ENCODE results near the gene AGAP1.

The AGAP1 gene

DNA sequence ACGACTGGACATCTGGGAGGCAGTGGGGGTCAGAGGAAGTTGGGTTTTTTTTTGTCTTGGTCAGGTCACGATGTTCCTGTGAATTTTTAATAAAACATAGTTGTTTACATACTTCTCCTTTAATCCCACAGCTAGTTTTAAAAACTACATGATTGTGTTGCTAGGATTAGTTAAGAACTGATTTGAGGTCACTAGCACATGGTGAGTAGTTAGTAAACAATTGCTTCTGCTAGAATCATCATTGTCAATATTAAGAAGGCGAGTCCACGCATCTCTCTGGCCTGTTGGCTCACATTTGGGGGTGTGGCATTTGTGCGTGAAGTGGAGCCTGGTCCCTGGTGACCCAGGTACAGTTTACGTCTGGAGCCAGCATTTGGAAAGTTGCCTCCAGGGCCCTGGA is 59.4 kb downstream of the AGAP1 start:
- DNase-seq = no peak

DNA sequence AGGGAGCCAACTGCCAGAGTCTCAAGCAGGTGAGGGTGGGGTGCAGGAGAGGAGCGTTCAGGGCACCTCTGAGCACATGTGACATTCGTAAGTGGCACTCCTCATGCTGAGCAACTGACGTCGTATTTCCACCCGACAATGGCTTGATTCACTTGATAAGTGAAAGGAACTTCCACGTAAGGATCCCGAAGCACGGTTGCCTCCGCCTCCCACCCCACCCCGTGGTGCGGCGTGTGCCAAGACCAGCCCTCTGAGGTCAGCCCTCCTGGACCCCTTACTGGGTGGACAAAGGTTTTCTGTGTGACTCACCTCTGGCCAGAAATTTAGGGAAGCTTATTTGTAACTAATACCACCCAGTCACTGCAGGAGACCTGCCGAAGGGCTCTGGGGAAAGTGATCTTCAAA is 59.9 kb downstream of the AGAP1 start:
- no peak for DNase-seq

DNA sequence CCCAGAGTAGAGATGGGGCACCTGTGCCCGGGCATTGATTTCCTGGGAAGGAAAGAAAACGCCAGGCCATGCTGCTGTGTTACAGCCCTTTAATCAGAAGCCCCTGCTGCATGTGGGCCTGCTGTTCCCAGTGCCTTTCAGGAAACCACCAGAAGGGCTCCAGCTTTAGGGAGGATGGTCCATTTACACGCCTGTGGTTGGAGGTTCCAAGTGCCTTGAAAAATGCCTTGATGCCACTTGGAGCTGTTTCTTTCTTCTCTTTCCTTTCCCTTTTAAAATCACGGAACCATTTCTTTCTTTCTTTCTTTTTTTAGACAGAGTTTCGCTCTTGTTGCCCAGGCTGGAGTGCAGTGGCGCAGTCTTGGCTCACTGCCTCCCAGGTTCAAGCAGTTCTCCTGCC is 60.5 kb downstream of the AGAP1 start:
- no peak for DNase-seq

DNA sequence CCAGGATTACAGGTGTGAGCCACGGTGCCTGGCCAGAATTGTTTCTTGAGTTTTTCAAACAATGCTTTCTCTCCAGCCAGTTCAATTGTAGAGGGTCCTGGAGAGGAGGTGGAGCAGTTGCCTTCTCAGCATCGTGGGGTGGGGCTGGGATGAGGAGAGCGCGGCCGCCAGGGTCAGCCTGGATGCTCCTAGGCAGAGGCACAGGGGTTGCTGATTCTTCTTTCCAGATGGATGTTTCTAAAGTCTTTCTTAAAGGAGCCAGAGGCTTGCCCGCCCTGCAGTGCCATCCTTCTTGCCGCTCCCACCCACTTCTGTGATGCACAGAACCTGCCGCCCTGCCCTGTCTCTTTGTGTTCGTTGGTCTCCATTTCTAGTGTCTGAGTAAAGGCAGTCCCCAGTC is 61.1 kb downstream of the AGAP1 start:
- DNase-seq = no peak

DNA sequence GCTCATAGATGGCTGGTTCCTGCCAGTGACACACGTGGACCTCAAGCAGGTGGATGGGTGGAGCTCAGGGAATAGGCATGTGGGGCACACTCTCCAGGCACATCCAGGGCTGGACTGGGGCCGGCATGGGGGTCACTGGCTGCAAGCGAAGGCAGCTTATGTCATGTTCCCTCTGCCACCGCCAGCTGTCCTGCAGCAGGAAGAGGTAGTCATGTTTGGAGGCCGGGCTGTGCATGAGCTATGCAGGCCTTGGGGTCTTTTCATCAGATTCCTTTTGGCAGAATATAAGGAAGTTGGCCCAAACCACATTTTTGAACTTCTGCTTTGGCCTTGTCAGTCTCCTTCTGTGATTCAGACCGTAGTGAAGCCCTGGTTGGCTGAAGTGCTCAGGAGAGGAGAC is 61.5 kb downstream of the AGAP1 start:
- DNase-seq = no peak

DNA sequence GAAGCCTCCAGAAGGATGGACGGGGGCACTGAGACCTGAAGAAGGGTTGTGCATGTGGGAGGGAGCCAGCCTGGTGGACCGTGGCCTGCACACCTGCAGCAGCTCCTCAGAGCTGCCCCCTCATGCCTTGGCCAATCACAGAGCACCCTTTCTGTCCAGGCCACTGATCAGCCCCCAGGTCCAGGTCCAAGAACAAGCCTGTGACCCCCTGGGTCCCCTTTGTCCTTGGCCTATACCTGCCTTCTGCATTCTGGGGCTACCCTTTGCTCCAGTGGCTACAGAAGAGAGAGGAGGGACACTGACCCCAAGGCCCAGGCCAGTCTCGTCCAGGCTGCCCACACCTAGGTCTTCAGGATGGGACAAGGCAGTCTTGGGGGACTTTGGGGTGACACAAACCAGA is 62.2 kb downstream of the AGAP1 start:
- DNase-seq = no peak

DNA sequence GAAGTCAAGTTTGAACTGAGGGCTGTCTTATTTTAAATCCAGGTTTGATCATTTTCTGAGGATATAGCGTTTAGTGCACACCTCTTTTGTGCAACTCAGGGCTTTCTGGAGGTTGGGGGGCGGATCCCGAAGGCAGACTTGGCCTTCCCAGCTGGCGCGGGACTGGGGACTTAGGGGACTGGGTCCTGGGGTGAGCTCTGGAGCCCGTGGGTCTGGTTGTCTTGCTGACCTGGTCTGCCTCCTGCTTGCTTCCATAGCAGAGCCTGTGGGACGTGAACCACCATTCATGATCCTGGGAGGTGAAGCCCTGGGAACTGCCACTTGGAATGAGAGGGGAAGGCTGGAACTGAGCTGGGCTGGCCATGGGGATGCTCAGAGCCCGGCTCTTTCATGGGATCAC is 63.1 kb downstream of the AGAP1 start:
- DNase-seq = no peak

DNA sequence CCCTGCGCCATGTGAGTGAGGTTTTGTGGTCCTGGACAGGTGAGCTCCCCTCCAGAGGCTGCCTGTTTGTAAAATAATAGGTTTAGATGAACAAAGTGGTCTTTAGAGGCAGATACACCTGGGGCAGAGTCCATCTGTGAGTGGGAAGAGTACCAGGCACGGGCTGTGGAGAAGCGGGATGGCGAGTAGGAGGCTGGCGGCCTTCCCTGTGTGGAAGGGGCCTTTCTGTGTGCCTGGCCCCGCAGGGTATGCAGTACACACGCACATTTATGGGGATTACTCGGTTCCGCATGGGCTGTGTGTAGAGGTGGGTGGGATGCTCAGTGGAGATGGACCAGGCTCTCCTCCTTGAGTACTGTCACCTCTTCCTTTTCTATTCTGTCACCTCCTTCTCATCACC is 64.1 kb downstream of the AGAP1 start:
- no peak for DNase-seq

DNA sequence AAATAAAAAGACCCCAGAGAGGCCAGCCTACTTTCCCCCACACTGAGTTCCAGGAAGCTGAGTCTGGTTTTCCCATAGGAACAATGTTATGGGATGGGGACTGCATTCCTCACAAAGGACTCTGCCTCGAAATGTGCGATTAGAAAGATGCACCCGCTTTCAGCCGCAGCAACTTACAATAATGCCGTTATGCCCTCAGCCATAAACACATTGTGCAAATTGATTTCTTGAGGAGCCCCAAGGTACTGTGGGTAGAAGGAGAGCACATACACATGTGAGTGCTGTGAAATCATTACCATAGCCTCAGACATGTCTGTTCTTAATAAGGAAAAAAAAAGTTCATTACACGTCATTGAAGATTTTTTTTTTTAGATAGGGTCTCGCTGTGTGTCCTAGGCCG is 64.7 kb downstream of the AGAP1 start:
- DNase-seq = no peak

DNA sequence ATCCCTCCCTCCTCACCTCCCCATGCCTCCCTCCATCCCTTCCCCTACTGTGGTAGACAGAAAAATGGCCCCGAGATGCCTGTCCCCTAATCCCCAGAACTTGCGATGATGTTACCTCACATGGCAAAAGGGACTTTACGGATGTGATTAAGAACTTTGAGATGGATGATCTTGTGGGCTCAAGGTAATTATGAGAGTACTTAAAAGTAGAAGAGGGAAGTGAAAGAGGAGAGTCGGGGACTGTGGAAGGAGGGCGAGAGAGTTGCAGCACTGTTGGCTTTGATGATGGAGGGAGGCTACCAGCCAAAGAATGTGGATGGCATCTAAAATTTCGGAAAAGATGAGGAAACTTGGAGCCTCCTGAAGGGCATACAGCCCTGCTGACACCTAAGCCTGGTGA is 66.5 kb downstream of the AGAP1 start:
- no peak for DNase-seq

DNA sequence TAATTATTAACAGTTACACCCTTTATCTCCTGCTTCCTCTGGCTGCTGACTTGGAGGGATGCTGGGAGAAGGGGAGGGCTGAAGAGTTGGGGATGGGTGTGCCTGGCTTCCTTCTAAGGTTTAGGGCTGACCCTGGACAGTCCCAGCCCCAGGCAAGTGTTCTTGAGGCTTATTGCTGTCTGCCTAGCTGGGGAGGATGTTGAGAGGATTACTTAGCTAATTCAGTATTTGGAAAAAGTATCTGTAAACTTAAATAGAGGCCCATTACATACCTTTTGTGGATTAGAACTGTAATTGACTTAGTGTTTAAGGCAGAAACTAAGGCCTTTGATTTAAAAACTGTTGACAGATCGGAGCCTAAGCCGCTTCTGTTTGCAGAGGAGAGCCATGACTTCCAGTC is 67.6 kb downstream of the AGAP1 start:
- no peak for DNase-seq

DNA sequence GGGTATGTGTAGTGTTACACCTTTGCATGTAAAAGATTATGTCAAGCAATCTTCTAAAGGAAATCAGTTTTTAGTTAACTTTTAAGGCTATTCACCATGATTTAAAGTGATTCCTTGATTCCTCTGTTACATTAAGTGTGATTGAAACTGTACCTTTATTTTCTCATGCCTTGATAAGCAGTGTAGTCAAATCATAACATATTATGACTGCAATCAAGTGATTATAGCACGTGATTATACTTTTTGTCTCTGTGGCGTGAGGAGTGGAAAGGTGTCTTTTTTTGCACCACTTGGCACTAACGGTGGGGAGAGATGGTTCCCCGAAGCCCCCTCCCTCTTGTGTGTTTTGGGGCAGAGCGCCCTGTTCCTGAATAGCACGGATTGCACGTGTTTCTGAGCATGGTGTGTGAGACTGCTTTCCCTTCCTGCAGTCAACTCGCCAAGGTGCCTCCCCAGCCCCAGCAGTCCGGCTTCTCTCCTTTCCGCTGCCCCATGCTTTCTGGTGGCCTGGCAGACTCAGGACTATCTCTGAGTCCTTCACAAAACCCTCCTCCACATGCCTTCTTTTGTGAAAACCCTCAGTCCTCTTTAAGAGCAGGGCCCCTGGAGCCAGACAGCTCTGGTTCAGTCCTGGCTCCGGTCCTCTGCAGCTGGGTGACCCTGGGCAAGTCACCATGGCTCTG is 68.4 kb downstream of the AGAP1 start:
- no peak for DNase-seq

DNA sequence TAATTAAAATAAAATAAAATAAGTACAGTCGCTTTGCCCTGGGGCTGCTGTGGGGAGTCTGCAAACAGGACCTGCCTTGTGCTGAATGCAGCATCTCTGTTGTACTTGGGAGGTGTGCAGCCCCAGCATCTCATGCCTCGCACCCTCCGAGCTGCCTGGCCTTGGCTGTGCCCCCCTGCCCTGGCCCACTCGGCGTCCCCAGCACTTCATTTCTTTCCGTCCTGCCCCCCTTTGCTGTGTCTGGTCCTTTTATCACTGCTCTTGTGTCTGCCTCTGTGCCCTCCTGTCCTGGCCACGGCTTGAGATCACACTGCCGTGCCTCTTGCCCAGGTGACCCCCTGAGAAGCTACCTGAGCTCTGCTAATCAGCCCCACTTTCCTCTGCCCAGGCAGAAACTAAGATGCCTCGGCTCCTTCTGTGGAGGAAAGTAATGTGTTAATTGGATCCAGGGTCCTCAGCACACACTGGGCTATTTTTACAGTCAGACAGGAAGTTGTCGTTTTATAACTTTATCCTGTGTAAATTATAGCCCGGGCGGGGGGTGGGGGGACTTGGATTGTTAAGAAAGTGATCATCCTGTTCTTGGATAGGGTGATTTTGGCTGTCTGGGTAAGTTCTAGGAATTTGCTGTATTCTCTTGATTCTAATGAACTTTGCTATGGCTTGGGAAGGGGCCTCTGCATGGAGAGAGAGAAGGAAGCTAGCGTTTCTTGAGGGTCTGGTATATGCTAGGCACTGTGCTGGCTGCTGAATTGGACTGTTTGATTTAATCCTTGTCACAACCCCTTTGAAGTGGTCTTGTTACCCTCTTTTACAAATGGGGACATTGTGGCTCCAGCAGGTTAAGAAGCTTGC is 69.4 kb downstream of the AGAP1 start:
- DNase-seq = no peak

DNA sequence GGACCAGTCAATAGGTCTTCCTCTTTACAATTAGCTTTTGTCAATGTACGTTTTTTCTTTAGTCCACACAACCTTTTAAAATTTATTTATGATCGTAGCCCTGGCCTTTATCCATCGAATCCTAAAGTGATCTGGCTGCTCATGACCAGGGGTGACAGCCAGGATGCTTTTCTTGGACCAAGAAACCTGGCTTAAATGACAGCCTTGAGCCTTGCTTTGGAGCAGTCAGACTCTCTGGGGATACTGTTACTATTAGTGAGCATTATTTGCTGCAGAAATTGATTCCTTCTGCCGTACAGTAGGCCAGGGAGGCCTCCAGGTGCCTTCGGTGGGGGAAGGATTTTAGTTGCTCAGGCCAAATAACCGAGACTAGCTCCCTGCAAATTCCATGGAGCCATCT is 70.2 kb downstream of the AGAP1 start:
- DNase-seq = no peak

DNA sequence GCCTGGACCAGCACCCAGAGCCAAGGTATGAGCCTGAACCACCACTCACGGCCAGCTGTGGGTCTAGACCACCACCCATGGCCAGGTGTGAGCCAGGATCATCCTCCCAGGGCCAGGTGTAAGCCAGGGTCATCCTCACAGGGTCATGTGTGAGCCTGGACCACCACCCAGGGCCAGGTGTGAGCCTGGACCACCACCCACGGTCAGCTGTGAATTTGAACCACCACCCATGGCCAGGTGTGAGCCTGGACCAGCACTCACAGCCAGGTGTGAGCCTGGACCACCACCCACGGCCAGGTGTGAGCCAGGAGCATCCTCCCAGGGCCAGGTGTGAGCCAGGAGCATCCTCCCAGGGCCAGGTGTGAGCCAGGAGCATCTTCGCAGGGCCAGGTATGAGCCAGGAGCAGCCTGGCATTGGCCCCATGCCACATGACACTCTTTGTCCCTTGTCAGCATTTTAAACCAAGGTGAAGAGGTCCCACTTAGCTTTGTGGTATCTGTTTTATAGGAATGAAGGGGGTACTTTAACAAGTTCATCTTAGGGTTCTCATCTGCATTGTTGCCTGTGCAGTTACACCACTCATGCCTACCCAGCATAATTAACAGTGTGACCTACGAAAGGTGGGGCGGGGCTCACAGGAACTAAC is 71.2 kb downstream of the AGAP1 start:
- DNase-seq = no peak

DNA sequence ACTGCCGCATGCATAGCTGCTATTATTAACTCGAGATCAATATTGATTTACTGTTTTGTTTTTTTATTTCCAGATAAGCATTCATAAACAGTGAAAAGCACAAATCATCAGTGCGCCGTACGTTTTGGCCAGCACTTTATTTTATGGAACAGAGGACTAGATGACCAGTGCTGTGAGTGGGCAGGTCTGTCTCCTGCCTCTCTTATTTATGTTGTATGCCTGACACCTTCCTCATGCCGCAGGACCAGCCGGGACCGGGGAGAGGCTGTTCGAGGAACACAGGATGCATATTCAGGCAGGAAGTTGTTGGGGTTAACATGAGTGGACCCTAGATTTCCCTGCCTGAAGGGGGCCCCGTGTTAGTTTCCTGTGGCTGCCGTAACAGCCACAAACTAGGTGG is 72.6 kb downstream of the AGAP1 start:
- no peak for DNase-seq

DNA sequence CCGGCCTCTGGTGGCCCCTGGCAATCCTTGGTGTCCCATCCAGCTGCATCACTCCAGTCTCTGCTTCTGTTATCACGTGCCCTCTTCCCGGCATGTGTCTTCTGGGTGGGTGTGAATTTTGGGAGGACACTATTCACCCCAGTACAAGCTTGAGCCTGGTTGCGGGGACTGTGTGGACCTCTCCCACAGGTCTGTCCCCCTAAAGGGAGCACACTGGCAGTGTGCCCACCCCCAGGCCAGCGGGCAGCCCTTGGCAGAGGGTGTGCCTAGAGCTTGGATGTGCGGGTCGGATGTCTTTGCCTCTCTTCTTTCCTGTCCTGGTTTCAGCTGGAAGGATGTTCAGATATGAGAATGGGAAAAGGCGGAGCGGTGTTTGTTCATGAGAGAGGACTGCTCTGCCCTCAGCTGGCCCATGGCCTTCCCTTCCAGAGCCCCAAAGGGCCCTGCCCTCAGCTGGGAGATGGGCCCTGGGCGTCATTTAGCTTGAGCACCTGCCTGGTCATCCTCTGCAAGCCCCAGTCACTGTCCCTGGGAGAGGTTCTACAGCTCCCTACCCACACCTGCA is 73.2 kb downstream of the AGAP1 start:
- DNase-seq = no peak

DNA sequence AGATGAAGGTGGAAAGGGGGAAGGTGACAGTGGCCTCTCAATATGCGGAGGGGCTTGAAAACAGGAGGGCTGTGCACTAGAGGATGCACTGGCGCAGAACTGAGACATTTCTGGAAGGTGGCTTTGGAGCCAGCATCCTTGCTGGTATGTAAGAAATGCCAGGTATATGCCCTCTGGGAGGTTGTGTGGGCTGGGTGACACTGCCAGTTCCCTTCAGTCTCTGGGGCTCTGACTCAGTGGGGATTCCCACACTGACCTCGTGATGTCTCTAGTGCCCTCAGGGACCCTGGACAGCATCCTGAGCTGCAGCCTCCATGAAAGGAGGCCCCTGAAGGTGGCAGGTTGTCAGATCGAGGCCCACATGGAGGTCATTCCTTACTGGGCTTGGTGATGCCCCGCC is 74.0 kb downstream of the AGAP1 start:
- DNase-seq = no peak

DNA sequence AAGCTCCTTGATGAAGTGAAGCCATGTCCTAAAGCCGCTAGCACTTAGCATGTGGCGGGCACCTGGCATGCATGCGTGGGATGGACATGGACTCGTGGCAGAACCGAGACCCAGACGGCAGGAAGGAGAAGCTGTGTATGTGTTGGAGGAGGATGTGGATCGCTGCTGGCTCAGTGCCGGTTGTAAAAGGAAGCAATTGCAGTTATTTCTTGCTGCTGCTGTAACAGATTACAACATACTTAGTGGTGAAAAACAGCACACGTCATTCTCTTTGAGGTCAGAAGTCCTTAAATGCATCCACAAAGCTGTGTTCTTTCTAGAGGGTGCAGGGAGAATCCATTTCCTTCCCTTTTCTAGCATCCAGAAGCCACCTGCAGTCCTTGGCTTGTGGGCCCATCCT is 74.6 kb downstream of the AGAP1 start:
- DNase-seq = no peak

DNA sequence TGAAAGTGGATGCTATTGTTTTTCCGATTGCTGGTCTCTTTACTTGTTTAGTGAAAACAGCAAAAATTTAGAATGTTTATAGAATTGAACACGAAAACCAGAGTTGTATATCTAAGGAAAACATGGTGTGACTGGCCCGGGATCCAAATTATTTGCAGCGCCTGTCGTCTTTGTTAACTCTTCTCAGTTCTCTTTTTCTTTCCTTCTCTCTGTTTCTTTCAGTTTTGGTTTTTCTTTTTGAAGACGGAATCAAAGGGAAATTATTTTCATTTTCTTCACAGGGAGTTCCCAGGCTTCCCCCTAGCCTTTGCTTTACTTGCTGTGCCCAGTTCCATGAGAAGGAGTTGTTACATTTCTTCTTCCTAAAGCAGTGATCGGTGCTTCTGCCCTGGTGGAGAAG is 76.0 kb downstream of the AGAP1 start:
- DNase-seq = no peak

DNA sequence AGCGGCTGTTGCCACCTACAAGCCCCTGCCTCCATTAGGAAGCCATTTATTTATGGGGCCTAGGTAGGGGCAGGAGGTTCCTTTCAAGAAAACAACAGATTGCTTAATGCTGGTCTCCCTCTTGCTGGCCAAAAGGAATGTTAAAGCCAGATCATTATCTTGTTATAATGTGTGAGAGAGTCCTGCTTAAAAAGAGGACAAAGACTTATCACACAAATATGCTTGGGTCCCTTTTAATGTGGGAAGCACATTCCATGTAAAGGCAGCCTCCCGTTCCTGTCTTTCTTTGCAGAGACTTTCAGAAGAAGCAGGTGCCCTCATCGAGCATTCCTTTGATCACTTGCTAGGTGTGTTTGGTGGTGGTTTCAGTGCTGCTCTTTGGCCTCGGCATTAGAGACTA is 76.4 kb downstream of the AGAP1 start:
- DNase-seq = no peak

DNA sequence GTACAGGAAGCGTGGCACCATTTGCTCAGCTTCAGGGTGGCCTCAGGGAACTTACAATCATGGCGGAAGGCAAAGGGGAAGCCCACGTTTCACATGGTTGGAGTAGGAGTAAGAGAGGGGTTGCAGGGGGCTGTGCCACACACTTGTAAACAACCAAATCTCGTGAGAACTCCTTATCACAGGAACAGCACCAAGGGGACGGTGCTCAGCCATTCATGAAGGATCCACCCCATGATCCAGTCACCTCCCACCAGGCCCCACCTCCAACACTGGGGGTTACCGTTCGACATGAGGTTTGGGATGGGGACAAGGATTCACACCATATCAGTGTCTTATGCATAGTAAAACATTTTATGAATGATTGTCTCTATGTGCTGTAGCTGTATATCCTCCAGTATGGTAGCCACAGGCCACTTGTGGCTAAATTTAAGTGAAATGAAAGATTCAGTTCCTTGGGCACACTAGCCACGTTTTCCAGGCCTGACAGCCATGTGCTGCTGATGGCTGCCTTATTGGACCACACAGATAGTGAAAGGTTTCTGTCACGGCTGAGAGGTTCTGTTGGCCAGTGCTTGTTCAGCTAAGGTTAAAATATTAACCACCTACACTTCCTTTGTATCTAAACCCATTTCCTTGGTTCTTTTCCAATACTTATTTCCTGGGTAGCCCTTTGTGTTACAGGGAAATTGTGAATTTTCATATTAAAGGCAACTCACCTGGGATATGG is 77.3 kb downstream of the AGAP1 start:
- DNase-seq = no peak

DNA sequence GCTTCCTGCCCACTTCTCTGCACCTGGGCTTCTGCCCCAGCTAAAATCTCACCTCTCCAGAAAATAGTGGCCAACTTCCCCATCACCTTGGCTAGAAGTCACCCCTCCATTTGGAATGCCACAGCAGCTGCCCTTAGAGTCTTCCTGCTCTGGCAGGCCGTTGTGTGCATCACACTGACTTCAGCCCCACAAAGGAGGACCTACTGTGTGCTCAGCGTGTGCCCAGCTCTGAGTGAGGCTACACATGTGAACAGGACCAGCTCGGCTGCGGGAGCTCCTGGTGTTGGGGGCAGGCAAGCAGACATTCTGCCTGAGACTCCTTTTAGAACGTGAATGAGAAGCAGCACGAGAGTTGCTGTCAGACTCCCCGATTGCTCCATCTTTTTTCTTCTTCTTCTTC is 78.7 kb downstream of the AGAP1 start:
- DNase-seq = no peak
